CD4-positive, alpha-beta T cell treated with Interleukin-2 at 100 ng/mL for 4 hours (primary cell): ENCODE measurements around the gene BCAS3.

Experiments used
- DNase-seq: peaks from one replicate; pipeline ENCODE4 v3.0.0-alpha.2; 2020; ENCODE audit warnings: low spot score

Gene BCAS3

DNA sequence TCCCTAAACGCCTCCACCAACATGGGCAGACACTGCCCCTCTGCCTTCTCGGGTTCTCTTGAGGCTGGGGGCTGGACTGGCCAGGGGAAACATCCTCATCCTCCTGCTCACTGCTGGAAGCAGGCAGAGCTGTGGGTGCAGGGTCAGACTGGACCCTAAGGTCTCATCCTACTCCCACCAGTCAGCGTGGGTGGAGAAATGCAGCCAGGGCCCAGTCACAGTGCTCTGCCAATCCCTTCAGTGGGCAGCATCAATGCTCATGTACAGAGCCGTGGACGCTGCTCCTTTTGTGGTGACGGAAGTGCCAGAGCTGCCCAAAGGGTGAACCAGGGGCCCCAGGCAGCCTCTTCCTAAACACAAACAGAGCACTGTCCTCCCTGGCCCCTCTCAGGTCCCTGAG, 708.6 kb downstream of the BCAS3 start:
- no peak for DNase-seq

GRCh38 chr17:61387011-61387410, 709.4 kb downstream of the BCAS3 start:
- DNase-seq: no peak

DNA sequence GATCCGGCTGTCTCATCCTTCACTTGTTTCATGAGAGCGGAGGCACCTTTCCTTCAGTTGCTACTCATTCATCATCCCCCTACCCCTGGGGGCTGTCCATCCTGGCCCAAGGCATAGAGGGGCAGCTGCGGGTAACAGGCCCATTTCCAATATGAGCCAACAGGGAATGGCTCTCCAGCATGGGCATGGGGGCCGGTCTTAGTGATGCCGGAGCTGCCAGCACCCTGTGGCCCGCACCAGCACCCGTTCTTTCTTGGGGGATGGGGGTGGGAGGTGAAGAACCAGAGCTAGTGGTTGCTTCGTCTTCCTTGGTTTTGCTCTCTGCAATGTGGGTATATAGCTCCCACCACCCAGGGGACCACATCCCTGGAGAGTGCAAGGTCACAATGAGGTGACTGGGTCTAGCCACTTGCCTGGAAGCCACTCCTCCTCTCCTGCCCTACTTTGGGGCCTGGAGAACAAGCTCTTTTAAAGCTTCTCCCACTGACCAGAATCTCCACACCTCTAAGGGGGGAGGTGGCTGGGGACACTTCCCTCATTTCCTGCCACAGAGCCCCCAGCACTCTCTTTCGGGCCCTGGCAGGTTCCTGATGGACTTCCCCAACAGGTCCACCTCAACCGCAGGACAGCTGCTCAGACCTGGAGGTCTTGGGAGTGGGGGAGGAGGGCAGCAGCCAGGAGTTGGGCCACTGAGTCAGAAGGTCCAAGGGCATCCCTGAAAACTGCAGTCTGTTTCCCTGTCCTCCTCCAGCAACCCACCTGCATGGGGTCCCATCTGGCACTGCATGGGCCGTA, 710.1 kb downstream of the BCAS3 start:
- DNase-seq: no peak

DNA sequence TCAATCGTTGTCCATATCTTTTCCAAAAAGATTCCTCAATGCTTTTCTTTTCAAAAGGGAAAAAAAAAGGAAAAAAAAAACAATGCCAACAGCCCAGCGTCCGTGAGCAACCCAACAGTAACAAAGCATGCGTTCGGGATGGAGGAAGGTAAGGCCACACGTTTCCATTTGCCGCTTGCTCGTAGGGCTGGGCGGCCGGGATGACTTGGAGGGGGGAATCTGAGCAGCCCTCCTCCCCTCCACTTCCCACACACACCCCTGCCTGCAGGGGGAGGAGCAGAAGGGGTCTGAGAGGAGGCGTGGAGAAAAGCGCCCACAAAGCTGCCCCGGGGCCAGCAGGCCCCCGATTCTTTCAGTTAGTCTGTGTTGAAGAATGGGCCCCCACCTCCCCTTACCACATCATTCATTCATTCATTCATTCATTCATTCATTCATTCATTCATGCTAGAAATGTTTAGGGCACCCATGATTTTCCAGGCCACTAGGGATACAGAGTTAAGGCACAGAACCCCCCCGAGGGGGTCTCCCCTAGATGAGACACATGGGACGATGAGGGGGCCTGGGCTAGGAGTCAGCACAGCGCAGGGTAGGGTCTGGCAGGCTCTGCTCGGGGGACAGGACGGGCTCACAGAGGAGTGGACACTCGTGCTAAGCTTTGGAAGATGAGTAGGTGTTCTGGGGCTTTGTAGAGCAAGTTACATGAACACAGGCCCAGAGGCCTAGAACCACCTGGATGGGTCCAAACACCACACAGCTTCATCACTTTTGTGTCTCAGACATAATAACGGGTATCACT, 711.1 kb downstream of the BCAS3 start:
- no peak for DNase-seq

DNA sequence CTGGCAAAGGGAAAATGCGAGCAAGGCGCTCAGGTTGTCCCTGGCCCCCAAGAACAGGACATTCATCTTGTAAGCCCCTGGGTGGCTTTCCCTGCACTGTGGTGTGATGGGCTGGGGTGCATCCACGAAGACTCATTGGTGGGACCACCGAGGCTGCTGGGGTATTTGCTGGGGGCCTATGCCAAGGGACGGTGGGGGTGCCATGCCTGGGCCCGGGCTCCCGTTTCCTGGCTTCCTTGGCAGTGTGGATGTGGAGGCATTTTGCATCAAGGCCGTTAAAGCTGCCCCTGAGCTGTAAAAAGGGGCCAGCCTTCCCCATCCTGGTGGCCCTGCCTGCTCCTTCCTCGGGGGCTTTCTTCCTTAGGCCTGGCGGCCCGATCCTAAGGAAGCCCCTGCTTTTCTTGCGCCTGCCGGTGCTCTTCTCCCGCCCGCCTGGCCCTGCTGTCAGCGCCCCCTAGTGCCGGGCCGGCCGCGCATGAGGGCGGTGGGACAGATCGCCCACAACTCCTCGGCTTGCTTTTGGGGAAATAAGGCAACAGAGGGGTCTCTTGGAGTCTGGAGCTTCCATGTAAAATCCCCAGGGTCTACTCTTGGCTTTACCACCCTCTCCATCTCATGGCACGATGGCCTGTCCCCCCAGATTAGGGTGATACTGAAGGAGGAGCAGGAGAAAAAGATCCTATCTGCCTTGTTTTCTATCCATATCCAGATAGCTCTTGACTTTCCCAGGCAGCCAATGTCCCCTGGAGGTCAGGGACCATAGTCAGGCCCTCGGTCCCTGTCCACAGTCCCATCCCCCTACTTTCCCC, 712.2 kb downstream of the BCAS3 start:
- DNase-seq: no peak

GRCh38 chr17:61390479-61390791, 712.8 kb downstream of the BCAS3 start:
- no peak for DNase-seq

- DNase-seq: no peak
These were observed 714.1 kb downstream of the BCAS3 start for GRCh38 chr17:61391595-61392291.

GRCh38 chr17:61392679-61393078, 715.0 kb downstream of the BCAS3 start:
- DNase-seq: no peak

GRCh38 chr17:61393550-61393903, 715.9 kb downstream of the BCAS3 start:
- no peak for DNase-seq

DNA sequence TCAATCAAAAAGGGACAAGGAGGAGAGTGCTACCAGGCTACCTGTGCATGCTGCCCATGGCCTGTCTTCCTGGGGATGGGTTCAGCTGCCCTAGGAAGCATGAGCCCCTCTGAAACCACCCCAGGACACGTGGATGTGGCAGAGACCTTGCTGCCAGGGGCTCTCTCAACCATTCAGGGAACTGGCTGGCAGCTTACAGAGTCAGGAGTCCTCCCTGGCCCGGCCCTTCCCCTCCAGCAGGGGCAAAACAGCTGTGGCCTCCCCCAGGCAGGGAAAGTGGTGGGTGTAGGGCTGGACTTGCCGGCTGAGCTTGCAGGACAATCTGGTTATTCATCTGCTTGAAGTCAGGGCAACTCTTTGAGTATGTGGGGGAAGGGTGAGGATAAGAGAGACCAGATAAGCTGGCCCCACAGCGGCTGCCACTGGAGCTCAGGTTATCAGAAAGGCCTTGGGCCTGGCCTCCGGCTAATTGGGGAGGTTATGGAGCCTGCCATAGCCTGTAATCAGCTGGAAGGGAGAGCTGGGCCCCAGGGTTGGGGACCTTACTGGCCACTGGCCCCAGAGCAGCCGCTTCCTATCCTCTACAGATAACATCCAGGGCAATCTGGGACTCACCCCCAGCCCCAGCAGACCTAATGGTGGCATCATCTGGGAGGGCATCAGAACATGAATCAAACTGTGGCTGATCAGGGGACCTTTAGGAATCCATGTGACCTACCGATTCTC, 716.4 kb downstream of the BCAS3 start:
- DNase-seq: no peak

GRCh38 chr17:61394630-61395408, 717.2 kb downstream of the BCAS3 start:
- DNase-seq: no peak

DNA sequence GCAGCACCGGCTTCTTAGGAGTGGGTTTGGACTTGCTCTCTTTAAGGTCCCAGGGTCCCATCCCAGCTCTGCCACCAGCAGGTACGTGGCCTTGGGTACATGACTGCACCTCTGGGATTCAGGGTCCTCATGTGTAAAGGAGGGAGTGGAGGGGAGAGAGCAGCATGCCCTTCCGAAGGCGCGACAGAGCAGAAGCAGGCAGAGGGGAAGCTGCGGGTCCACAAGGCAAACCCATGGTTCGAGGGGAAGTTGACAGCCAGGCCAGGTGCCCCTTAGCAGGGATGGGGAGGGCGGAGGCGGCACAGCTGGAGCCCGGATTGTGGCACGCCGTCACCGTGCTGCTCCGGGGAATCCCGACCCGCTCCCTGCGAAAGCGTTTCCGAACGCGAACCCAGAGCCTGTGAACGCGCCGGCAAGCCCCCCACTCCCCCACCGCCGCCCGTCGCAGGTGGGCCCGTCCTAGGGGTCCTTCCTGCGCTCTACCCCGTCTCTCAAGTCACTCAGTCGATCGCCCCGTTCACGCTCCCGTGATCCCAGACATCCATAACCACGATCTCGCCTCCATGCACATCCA, 717.8 kb downstream of the BCAS3 start:
- DNase-seq: no peak

- no peak for DNase-seq
These were observed 718.4 kb downstream of the BCAS3 start for GRCh38 chr17:61395983-61396585.

DNA sequence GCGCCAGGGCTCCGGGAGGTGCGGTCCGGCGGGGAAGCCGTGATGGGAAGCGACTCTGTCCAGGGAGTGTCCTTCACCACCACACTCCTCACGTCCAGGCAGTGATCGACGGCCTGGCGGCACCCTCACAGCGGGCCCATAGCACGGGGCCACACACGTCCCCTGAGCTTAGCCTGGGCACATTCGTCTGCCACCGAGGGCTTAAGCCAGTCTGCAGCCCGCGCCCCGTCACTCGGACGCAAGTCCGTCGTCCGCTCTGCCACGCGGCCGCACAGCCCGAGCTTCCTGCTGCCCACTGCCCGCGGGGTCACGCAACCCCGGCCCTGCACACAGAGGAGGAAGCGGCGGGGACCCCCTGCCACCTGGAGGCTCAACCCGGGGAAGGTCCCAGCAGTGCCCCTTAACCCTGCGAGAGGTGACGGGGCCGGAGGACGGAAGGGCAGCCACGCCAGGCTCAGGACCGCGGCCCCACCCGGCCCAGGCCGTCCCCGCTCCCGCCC, 719.0 kb downstream of the BCAS3 start:
- no peak for DNase-seq

GRCh38 chr17:61397086-61397842, 719.6 kb downstream of the BCAS3 start:
- no peak for DNase-seq

GRCh38 chr17:61398721-61399130, 721.1 kb downstream of the BCAS3 start:
- no peak for DNase-seq

DNA sequence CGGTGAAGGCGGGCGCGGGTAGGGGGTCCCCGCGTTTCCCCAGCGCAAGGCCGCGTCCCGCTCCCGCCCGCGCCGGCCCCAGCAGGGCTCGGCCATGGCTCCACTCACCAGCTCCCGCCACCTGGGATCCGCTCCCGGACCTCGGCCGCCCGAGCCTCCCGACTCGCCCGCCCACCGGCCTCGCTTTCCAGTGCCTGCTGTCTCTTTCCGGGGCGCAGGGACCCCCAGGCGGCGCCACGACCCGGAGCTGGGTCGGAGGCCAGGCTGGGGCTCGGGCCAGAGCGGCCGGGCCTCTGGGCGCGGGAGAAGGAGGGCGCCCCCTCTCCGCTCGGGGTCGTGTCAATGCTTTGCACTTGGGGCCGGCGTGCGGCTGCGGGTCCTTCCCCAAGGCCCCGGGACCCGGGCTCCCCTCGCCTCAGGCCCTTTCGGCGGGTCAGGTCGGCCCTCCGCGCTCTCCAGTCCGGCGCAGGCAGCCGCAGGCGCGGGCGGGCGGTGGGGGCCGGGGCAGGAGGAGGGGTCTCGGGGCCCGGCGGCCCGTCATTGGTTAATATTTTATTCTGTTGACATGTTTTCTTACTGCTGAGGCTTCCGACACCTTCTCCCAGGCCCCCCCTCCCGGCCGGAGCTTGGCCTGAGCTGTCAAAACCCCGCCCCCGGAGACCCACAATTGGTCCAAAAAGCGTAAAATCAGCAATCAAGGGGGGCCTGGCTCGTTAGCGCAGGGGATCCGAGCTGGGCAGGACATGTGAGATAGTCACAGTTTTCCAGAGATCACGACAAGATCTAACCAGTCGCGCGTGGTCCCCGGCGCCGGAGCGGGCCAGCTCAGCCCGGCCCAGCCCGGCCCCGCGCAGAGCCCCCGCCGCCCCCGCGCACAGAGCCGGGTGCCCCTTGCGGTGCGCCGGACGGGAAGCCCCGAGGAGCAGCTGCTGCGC, 721.7 kb downstream of the BCAS3 start, which contains the start of gene TBX2:
TSS of gene TBX2 (plus strand) at position 713 of the 935 bp plus-strand sequence. CDS start 334 bp downstream, outside the sequence.
- DNase-seq: no peak
